Left lung (tissue), 10 donors: ENCODE data around the gene NCK2. TPM values are rescaled to one million over a fixed set of nuclear protein-coding genes. Genes with fewer than 3 reads are reported as not detected.
A peak's percentile ranks its signal among the peaks of the same experiment; 100 is the strongest.

ENCODE experiments used
- ATAC-seq: fragments of 200-7000 bp; cut with Tn5 transposase; one replicate; pipeline ENCODE4 v1.9.1; 2020; ENCODE audit warnings: moderate library complexity
- DNase-seq, 4 donors: peaks; one replicate each; pipeline ENCODE4 v3.0.0-alpha.2; 2013 to 2020
- H3K27ac ChIP-seq, 2 donors: fragments of 200-600 bp; sonication (generic) in 1 of 2; one replicate each; pipeline versions ENCODE4 v1.5.0 to v1.8.0; 2020 to 2021
- H3K27me3 ChIP-seq, 2 donors: fragments of 200-600 bp; sonication (generic) in 1 of 2; one replicate each; pipeline versions ENCODE4 v1.5.0 to v1.8.0; 2020 to 2021
- H3K36me3 ChIP-seq, 2 donors: fragments of 200-600 bp; sonication (generic) in 1 of 2; one replicate each; pipeline versions ENCODE4 v1.5.0 to v1.8.0; 2020 to 2021
- H3K4me1 ChIP-seq, 2 donors: fragments of 200-600 bp; one replicate each; pipeline ENCODE4 v1.8.0; 2021
- H3K4me3 ChIP-seq, 2 donors: fragments of 200-600 bp; sonication (generic) in 1 of 2; one replicate each; pipeline versions ENCODE4 v1.5.0 to v1.8.0; 2020 to 2021; ENCODE audit warnings: mild to moderate bottlenecking in 1 of 2
- H3K9me3 ChIP-seq, 2 donors: fragments of 200-600 bp; sonication (generic) in 1 of 2; one replicate each; pipeline versions ENCODE4 v1.5.0 to v1.8.0; 2020 to 2021
- intact Hi-C, 2 donors: fragments of 100-400 bp; cut with DNase I; formaldehyde crosslinking; loops; one replicate each; pipeline versions ENCODE4 v1.11.2 to v1.14.2; 2022
- polyA plus RNA-seq, 6 donors: library from polyadenylated mRNA; unstranded; fragments of 120-200 nt; gene quantifications; one replicate each; pipeline ENCODE4 v1.2.1, GENCODE V29; 2013; ENCODE audit not compliant: insufficient read length in 6 of 6
- total RNA-seq, 2 donors: library from RNA; stranded (reverse); fragmentation: NEBNext Ultra II Directional; extraction: Animal tissue kit (Norgen Biotek cat#: 25700); gene quantifications; one replicate each; pipeline ENCODE4 v1.2.1, GENCODE V29; 2021
- TF ChIP-seq, protein P1 (sequence below), 2 donors: fragments of 200-600 bp; sonication (generic) in 1 of 2; IDR thresholded peaks; one replicate each; pipeline versions ENCODE4 v1.5.0 to v1.8.0; 2021; ENCODE audit warnings: antibody characterized with exemption in 2 of 2
- donor health status: DM: no; HTN: yes; CAD: no.
- donor health status: DM: no; HTN: no; CAD: no.

Gene NCK2
- total and polyA plus RNA-seq, 8 donors, result 37.6 to 88.5 (median 71.7) TPM

GRCh38 chr2:105760191-105760590, 15.5 kb downstream of the NCK2 start:
- Histone ChIP-seq H3K36me3 (no peaks in the 10 kb centered on the region), H3K4me3 (no peak overlapping the region), H3K27ac (no peak overlapping the region), H3K4me1 (peaks cover 0 to 51% of the 10 kb centered on the region in 2 donors), H3K9me3 (no peaks in the 10 kb centered on the region), H3K27me3 (no peaks in the 10 kb centered on the region)
- TF ChIP-seq, protein P1, sequence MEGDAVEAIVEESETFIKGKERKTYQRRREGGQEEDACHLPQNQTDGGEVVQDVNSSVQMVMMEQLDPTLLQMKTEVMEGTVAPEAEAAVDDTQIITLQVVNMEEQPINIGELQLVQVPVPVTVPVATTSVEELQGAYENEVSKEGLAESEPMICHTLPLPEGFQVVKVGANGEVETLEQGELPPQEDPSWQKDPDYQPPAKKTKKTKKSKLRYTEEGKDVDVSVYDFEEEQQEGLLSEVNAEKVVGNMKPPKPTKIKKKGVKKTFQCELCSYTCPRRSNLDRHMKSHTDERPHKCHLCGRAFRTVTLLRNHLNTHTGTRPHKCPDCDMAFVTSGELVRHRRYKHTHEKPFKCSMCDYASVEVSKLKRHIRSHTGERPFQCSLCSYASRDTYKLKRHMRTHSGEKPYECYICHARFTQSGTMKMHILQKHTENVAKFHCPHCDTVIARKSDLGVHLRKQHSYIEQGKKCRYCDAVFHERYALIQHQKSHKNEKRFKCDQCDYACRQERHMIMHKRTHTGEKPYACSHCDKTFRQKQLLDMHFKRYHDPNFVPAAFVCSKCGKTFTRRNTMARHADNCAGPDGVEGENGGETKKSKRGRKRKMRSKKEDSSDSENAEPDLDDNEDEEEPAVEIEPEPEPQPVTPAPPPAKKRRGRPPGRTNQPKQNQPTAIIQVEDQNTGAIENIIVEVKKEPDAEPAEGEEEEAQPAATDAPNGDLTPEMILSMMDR (IDR thresholded peaks at IDR 0.05), result no peak
- intact Hi-C loops, result no loop called here
- ATAC-seq (no peak), DNase-seq (no peak)

GRCh38 chr2:105760639-105761337, 16.1 kb downstream of the NCK2 start:
- intact Hi-C loops, result no loop called here
- Histone ChIP-seq H3K4me3 (no peak overlapping the region), H3K36me3 (no peaks in the 10 kb centered on the region), H3K27me3 (no peaks in the 10 kb centered on the region), H3K9me3 (no peaks in the 10 kb centered on the region), H3K27ac (no peak overlapping the region), H3K4me1 (peaks cover 0 to 45% of the 10 kb centered on the region in 2 donors)
- TF ChIP-seq, protein P1 (IDR thresholded peaks at IDR 0.05), result no peak
- no peak for DNase-seq
- ATAC-seq, result no peak

DNA sequence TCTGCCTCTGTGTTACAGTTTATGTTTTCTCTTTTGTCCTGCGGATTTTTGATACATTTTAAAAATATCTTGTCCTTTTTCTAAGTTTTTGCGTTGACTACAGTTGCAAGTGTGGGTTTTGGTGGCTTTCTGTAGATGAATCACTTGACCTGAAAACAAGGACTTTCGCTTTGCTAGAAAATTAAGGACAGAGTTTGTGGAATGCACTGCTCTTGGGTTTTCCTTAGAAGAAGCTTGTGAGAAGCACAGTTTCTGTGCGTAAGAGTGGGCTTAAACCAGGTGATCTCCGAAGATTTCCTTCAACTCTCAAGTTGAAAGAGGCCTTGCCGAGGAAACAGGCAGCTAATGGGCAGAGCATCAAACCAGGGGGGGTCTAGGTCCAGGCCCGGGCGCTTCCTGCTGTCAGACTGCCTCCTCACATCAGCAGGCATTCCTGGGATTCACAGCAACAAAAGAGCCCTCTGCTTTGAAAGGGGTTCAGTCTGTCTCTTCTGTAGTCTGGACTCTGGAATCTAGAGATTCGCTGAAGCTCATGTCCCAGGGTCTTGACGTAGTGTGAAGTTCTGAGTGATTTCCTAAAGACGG, 17.3 kb downstream of the NCK2 start:
- H3K27ac ChIP-seq, result peak overlapping the region in 1 of 2 donors; percentile 0

GRCh38 chr2:105763076-105763475, 18.4 kb downstream of the NCK2 start:
- no peak for DNase-seq
- intact Hi-C loops, result no loop called here
- TF ChIP-seq, protein P1 (IDR thresholded peaks at IDR 0.05), result no peak

More for the DNA sequence above, 17.3 kb downstream of the NCK2 start:
- peaks cover 0 to 40% of the 10 kb centered on the region in 2 donors for H3K4me1 ChIP-seq
- H3K27me3 ChIP-seq, result no peaks in the 10 kb centered on the region
- DNase-seq (no peak), ATAC-seq (no peak)
- no peaks in the 10 kb centered on the region for H3K36me3 ChIP-seq
- H3K9me3 ChIP-seq, result no peaks in the 10 kb centered on the region
- H3K4me3 ChIP-seq, result no peak overlapping the region
- TF ChIP-seq, protein P1 (IDR thresholded peaks at IDR 0.05), result no peak
- intact Hi-C loops, result no loop called here

DNA sequence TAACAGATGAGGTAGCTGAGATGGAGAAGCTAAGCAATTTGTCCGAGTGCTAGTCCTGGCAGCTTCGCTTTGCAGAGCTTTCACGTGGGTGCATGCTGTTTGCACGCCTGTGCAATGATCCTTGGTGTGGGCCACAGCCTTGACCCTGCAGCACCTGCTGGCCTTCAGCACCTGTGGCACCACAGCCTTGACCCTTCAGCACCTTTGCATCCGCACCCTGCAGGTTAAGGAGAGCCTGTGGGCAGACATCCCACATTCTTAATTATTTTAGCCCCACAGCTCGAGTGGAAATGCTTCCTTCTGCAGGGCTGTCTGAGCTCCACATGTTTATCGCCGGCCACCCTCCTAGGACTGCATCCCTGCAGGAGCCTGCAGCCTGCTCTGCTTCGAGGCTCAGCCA, 19.3 kb downstream of the NCK2 start:
- H3K36me3 ChIP-seq, result no peaks in the 10 kb centered on the region
- ATAC-seq, result no peak
- peaks cover 0 to 31% of the 10 kb centered on the region in 2 donors for H3K4me1 ChIP-seq
- no peaks in the 10 kb centered on the region for H3K27me3 ChIP-seq
- H3K4me3 ChIP-seq, result no peak overlapping the region
- TF ChIP-seq, protein P1 (IDR thresholded peaks at IDR 0.05), result no peak
- H3K27ac ChIP-seq, result no peak overlapping the region
- no peaks in the 10 kb centered on the region for H3K9me3 ChIP-seq
- intact Hi-C loops, result no loop called here
- no peak for DNase-seq

More at GRCh38 chr2:105763076-105763475, 18.4 kb downstream of the NCK2 start:
- Histone ChIP-seq H3K9me3 (no peaks in the 10 kb centered on the region), H3K27me3 (no peaks in the 10 kb centered on the region), H3K27ac (peak overlapping the region in 1 of 2 donors; percentile 0), H3K4me3 (no peak overlapping the region), H3K4me1 (peaks cover 0 to 32% of the 10 kb centered on the region in 2 donors), H3K36me3 (no peaks in the 10 kb centered on the region)
- ATAC-seq, result no peak
